Smooth muscle cell (in vitro differentiated cells): Measurements from ENCODE around the gene SH3TC2. TPM values are rescaled to one million over a fixed set of nuclear protein-coding genes. Genes with fewer than 3 reads are reported as not detected.

Experiments
- DNase-seq: peaks from one replicate; lab custom pipeline; 2025; ENCODE audit not compliant: unreplicated experiment; lab: John Stamatoyannopoulos, UW
- H2AFZ ChIP-seq: fragments of 200-600 bp; sonication (generic); 2 replicates; pipeline ENCODE4 v1.6.0; 2016; ENCODE audit warnings: antibody characterized with exemption, low read depth, mild to moderate bottlenecking
- H3F3A ChIP-seq: fragments of 200-600 bp; sonication (generic); 2 replicates; pipeline ENCODE4 v1.6.0; 2017; ENCODE audit warnings: antibody characterized with exemption, low read depth
- H3K27ac ChIP-seq: fragments of 200-600 bp; sonication (generic); 2 replicates; pipeline ENCODE4 v1.5.1; 2016; ENCODE audit warnings: low read depth, mild to moderate bottlenecking
- H3K27me3 ChIP-seq: fragments of 200-600 bp; sonication (generic); 2 replicates; pipeline ENCODE4 v1.6.1; 2016; ENCODE audit warnings: low read depth, mild to moderate bottlenecking
- H3K36me3 ChIP-seq: fragments of 200-600 bp; sonication (generic); 2 replicates; pipeline ENCODE4 v1.5.1; 2016; ENCODE audit warnings: low read depth
- H3K4me1 ChIP-seq: fragments of 200-600 bp; sonication (generic); 2 replicates; pipeline ENCODE4 v1.5.1; 2016; ENCODE audit warnings: low read depth
- H3K4me2 ChIP-seq: fragments of 200-600 bp; sonication (generic); 2 replicates; pipeline ENCODE4 v1.6.0; 2016; ENCODE audit warnings: mild to moderate bottlenecking
- H3K4me3 ChIP-seq: fragments of 200-600 bp; sonication (generic); 2 replicates; pipeline ENCODE4 v1.5.1; 2016; ENCODE audit warnings: mild to moderate bottlenecking
- H3K79me2 ChIP-seq: fragments of 200-600 bp; sonication (generic); 2 replicates; pipeline ENCODE4 v1.6.0; 2016; ENCODE audit warnings: low read depth, mild to moderate bottlenecking
- H3K9ac ChIP-seq: fragments of 200-600 bp; sonication (generic); 2 replicates; pipeline ENCODE4 v1.6.0; 2016; ENCODE audit warnings: low read depth
- H3K9me3 ChIP-seq: fragments of 200-600 bp; sonication (generic); replicated peaks from 2 replicates; pipeline ENCODE4 v1.5.1; 2016; ENCODE audit warnings: low read depth
- H4K20me1 ChIP-seq: fragments of 200-600 bp; sonication (generic); 2 replicates; pipeline ENCODE4 v1.6.0; 2016; ENCODE audit warnings: low read depth
- WGBS: methylation state at CpG from one replicate; pipeline ENCODE4 v1.1.7; 2016; ENCODE audit warnings: low lambda C conversion rate; 5-methylcytosine and 5-hydroxymethylcytosine counted together
- polyA plus RNA-seq: library from polyadenylated mRNA; unstranded; fragments of >200 nt; fragmentation: Nextera tagmentation; extraction: Ambion mirVana; gene quantifications from 2 replicates; pipeline ENCODE4 v1.2.1, GENCODE V29; 2016
- total RNA-seq: library from RNA; depleted of rRNA; stranded (reverse); fragments of >200 nt; gene quantifications from 2 replicates; pipeline ENCODE4 v1.2.3, GENCODE V29; 2014
- TF ChIP-seq, protein P1 (sequence below): fragments of 200-600 bp; sonication (generic); IDR thresholded peaks from 2 replicates; pipeline ENCODE4 v1.5.1; 2017; ENCODE audit warnings: borderline replicate concordance, mild to moderate bottlenecking, antibody characterized with exemption; ENCODE audit not compliant: insufficient read depth, poor library complexity, severe bottlenecking

SH3TC2 gene
- total and polyA plus RNA-seq, 2 experiments from 2014 or later: 0.31 to 0.46 TPM

DNA sequence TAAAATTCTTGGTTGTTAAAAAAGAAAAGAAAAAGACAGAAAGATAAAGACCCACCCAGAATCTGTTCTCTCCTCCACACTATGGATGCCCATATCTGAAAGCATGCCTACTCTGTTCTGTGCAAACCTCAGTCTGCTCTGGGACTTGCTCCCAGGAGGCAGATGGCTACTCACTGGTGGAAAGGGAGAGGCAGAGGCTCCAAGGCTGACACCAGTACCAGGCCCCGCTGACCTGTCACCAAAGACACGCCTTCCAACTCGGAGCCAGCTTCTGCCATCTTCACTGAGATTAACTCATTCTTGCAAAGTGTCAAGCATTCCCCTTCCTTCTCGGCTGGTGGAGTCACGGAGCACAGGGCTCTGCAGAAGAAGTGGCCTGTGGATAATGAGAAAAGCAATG lies 21.6 kb downstream of the SH3TC2 start:
- Histone ChIP-seq H3K4me2 (no peak overlapping the region), H3K27me3 (no peaks in the 10 kb centered on the region), H3K9ac (no peak overlapping the region), H3K4me1 (no peaks in the 10 kb centered on the region), H4K20me1 (no peaks in the 10 kb centered on the region), H3K27ac (no peak overlapping the region), H3F3A (no peaks in the 10 kb centered on the region), H3K36me3 (no peaks in the 10 kb centered on the region), H3K4me3 (no peak overlapping the region), H2AFZ (no peak overlapping the region), H3K79me2 (no peaks in the 10 kb centered on the region), H3K9me3 (no peaks in the 10 kb centered on the region)
- WGBS: 82% methylated on average over 5 of the region's 5 CpGs
- TF ChIP-seq, protein P1, sequence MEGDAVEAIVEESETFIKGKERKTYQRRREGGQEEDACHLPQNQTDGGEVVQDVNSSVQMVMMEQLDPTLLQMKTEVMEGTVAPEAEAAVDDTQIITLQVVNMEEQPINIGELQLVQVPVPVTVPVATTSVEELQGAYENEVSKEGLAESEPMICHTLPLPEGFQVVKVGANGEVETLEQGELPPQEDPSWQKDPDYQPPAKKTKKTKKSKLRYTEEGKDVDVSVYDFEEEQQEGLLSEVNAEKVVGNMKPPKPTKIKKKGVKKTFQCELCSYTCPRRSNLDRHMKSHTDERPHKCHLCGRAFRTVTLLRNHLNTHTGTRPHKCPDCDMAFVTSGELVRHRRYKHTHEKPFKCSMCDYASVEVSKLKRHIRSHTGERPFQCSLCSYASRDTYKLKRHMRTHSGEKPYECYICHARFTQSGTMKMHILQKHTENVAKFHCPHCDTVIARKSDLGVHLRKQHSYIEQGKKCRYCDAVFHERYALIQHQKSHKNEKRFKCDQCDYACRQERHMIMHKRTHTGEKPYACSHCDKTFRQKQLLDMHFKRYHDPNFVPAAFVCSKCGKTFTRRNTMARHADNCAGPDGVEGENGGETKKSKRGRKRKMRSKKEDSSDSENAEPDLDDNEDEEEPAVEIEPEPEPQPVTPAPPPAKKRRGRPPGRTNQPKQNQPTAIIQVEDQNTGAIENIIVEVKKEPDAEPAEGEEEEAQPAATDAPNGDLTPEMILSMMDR: no peak
- no peak for DNase-seq

DNA sequence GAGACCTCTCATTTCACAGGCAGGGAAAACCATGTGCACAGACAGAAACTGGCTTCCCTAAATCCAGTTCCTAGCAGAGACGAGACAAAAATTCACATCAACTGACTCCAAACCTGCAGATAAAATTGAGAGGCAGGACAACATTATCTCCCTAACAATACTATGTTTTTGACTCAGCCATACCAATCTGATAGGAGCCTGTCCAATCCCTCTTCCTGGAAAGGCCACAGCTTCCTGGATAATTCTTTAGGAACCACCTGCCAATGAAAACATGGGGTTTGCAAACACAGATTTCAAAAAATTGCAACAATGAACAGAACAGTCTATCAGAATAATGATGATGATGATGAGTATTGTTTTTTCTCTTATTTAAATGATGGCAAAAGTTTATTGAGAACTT lies 22.4 kb downstream of the SH3TC2 start:
- no peak overlapping the region for H3K9ac ChIP-seq
- no peak overlapping the region for H3K4me2 ChIP-seq
- H2AFZ ChIP-seq: no peak overlapping the region
- TF ChIP-seq, protein P1: no peak
- H3K36me3 ChIP-seq: no peaks in the 10 kb centered on the region
- no peak overlapping the region for H3K4me3 ChIP-seq
- 91% methylated on average over 1 of the region's 1 CpG for WGBS
- H3K27ac ChIP-seq: no peak overlapping the region
- no peaks in the 10 kb centered on the region for H3K79me2 ChIP-seq
- DNase-seq: no peak
- H3F3A ChIP-seq: no peaks in the 10 kb centered on the region
- H3K9me3 ChIP-seq: no peaks in the 10 kb centered on the region
- no peaks in the 10 kb centered on the region for H3K4me1 ChIP-seq
- no peaks in the 10 kb centered on the region for H3K27me3 ChIP-seq
- H4K20me1 ChIP-seq: no peaks in the 10 kb centered on the region

DNA sequence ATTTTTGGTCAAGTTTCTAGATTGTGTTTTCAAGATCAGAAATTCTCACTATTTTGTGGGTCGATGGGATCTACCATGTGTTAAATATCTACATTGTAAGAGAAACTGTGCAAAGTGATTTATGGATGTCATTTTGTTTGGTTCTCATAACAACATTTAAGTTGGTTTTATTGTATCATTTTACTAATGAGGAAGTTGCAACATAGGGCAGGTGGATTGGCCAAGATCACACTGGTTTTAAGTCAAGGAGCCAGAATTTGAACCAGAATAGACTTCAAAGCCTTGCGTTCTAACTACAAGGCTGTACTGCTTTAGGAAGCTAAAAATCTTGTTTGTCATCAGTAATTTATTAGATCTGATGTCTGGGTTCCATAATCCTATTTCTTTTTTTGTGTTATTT lies 23.4 kb downstream of the SH3TC2 start:
- TF ChIP-seq, protein P1: no peak

DNA sequence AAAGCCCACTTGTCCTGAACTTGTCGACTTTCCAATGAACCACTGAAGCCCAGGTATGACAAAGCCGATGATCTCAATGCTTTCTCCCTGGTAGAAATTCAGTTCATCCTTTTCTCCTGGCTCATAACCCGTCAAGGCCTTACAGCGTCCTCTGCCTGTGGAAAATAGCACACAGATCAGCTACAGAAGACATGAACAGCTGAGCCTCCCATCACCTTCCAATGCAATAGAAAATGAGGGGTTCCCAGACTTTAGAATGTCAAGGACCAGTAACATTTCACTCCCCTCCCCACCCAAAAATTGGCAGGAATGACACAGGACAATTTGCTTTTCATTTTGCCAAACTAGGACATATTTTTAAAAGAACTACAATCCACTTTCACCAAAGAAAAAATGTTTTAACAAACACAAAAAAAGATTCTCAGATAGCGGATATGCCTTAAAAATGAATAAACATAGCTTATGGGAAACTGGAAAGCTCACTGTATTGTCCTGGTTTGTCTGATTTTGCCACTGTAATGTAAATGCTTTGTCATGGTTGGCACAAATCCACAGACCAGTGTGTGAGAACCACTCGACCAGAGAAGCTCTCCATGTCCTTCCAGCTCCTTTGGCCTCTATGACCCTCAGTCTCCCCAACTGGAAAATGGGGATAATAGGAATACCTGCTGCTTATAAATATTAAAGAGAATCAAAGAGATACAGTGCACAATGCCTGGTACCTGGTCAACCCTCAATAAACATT lies 24.4 kb downstream of the SH3TC2 start:
- no peak for DNase-seq
- H3K9me3 ChIP-seq: no peaks in the 10 kb centered on the region
- no peak overlapping the region for H3K9ac ChIP-seq
- no peaks in the 10 kb centered on the region for H3F3A ChIP-seq
- H3K36me3 ChIP-seq: no peaks in the 10 kb centered on the region
- H3K27me3 ChIP-seq: no peaks in the 10 kb centered on the region
- WGBS: 89% methylated on average over 6 of the region's 6 CpGs
- TF ChIP-seq, protein P1: no peak
- no peak overlapping the region for H2AFZ ChIP-seq
- no peaks in the 10 kb centered on the region for H3K4me1 ChIP-seq
- H3K79me2 ChIP-seq: no peaks in the 10 kb centered on the region
- H3K4me2 ChIP-seq: no peak overlapping the region
- no peak overlapping the region for H3K27ac ChIP-seq
- no peak overlapping the region for H3K4me3 ChIP-seq
- no peaks in the 10 kb centered on the region for H4K20me1 ChIP-seq

More for the DNA sequence above, 23.4 kb downstream of the SH3TC2 start:
- H3K27me3 ChIP-seq: no peaks in the 10 kb centered on the region
- H3F3A ChIP-seq: no peaks in the 10 kb centered on the region
- no peak overlapping the region for H3K27ac ChIP-seq
- H2AFZ ChIP-seq: no peak overlapping the region
- 89% methylated on average over 2 of the region's 2 CpGs for WGBS
- H3K36me3 ChIP-seq: no peaks in the 10 kb centered on the region
- H3K4me2 ChIP-seq: no peak overlapping the region
- H3K4me1 ChIP-seq: no peaks in the 10 kb centered on the region
- H3K79me2 ChIP-seq: no peaks in the 10 kb centered on the region
- H3K9ac ChIP-seq: no peak overlapping the region
- H3K9me3 ChIP-seq: no peaks in the 10 kb centered on the region
- no peak for DNase-seq
- H3K4me3 ChIP-seq: no peak overlapping the region
- H4K20me1 ChIP-seq: no peaks in the 10 kb centered on the region
